SU-DHL-6 (cell line): ENCODE results near the gene PLK5.

ENCODE experiments used
- H2AFZ ChIP-seq: fragments of 200-600 bp; sonication (generic); 2 replicates; pipeline ENCODE4 v1.6.1; 2014; ENCODE audit warnings: low read depth, mild to moderate bottlenecking, moderate library complexity, mixed read lengths, antibody characterized with exemption, low read length; ENCODE audit not compliant: severe bottlenecking
- H3F3A ChIP-seq: fragments of 200-600 bp; shearing (Covaris generic); 2 replicates; pipeline ENCODE4 v1.6.0; 2016; ENCODE audit warnings: antibody characterized with exemption, mild to moderate bottlenecking; ENCODE audit not compliant: insufficient read depth
- H3K27ac ChIP-seq: fragments of 200-600 bp; sonication (generic); 2 replicates; pipeline ENCODE4 v1.5.1; 2016; ENCODE audit warnings: low read depth, mild to moderate bottlenecking, low read length, moderate library complexity, mixed read lengths
- H3K27me3 ChIP-seq: fragments of 200-600 bp; sonication (generic), shearing (Covaris generic); 2 replicates; pipeline ENCODE4 v1.6.0; 2014; ENCODE audit warnings: mild to moderate bottlenecking, low read length
- H3K36me3 ChIP-seq: fragments of 200-600 bp; sonication (generic); 2 replicates; pipeline ENCODE4 v1.6.1; 2014; ENCODE audit warnings: mild to moderate bottlenecking, low read length, mixed read lengths
- H3K4me2 ChIP-seq: fragments of 300-600, 200-600 bp; shearing (Covaris generic), sonication (generic); 2 replicates; pipeline ENCODE4 v1.6.0; 2014; ENCODE audit warnings: low read length, low read depth, mild to moderate bottlenecking; ENCODE audit not compliant: poor library complexity, severe bottlenecking
- H3K4me3 ChIP-seq: fragments of 200-600 bp; sonication (generic); 2 replicates; pipeline ENCODE4 v1.5.1; 2014; ENCODE audit warnings: antibody characterized with exemption, low read length, mild to moderate bottlenecking, mixed read lengths; ENCODE audit not compliant: insufficient read depth, poor library complexity, severe bottlenecking
- H3K79me2 ChIP-seq: fragments of 200-600 bp; sonication (generic); 2 replicates; pipeline ENCODE4 v1.6.1; 2014; ENCODE audit warnings: mild to moderate bottlenecking, low read length, moderate library complexity; ENCODE audit not compliant: insufficient read depth
- H3K9ac ChIP-seq: fragments of 200-600 bp; sonication (generic); 2 replicates; pipeline ENCODE4 v1.7.0; 2014; ENCODE audit warnings: mild to moderate bottlenecking, low read length
- H3K9me2 ChIP-seq: fragments of 200-600 bp; sonication (generic); replicated peaks from 2 replicates; pipeline ENCODE4 v1.6.1; 2014; ENCODE audit warnings: low read length; ENCODE audit not compliant: insufficient read depth
- H3K9me3 ChIP-seq: fragments of 200-600 bp; sonication (generic); 2 replicates; pipeline ENCODE4 v1.6.1; 2014; ENCODE audit warnings: low read length, mixed read lengths; ENCODE audit not compliant: insufficient read depth
- H4K20me1 ChIP-seq: fragments of 200-600 bp; sonication (generic); 2 replicates; pipeline ENCODE4 v1.6.1; 2014; ENCODE audit warnings: low read depth, mild to moderate bottlenecking, antibody characterized with exemption, low read length, moderate library complexity, mixed read lengths
- EZH2phosphoT487 ChIP-seq: fragments of 200-600 bp; sonication (generic), shearing (Covaris generic); conservative IDR thresholded peaks from 2 replicates; pipeline ENCODE4 v1.6.1; 2018; ENCODE audit warnings: mild to moderate bottlenecking, antibody characterized with exemption, low read length, moderate library complexity, mixed read lengths
- TF ChIP-seq, protein P1 (sequence below): fragments of 200-600 bp; sonication (generic); IDR thresholded peaks from one replicate; pipeline ENCODE4 v1.5.1; 2017; ENCODE audit warnings: antibody characterized with exemption, mild to moderate bottlenecking, low read length, moderate library complexity; ENCODE audit not compliant: insufficient read depth, poor library complexity, severe bottlenecking

Gene PLK5

DNA sequence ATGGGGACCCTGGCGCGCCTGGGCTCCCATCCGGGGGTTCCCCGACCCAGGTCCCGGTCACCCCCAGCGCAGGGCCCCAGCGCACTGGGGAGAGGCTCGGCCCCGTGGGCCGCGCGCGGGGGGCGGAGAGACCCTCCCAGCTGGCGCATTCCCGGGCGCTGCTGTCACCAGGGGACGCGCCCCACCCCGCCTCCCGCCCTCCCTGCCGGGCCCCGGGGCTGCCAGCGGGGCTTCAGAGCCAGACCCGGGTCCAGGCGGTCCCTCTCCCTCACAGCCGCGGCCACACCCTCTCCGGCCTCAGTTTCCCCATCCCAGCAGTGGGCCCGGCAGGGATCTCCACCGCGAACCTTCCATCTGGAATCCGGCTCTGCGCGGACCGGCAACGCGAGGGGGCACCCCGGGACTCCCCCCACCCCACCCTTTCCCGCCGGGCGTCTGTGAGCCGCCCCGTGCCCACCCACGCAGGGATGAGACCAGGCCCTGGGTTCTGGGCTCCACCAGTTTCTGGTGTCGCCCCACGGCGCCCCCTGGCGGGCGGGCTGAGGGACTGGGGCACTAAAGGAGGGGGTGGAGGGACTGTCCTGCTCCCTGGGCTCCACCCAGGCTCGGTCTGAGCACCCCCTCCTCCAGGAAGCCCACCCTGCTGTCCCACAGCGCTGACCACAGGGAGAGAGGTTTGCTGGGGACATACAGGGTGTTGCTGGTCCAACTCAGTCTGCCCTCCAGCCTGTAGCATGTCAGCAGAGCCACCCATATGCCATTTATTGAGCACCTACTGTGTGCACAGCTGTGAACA is 10.2 kb upstream of the PLK5 start:
- H3K9me3 ChIP-seq, result no peaks in the 10 kb centered on the region
- no peaks in the 10 kb centered on the region for H3K79me2 ChIP-seq
- no peaks in the 10 kb centered on the region for H3F3A ChIP-seq
- no peak overlapping the region for H3K9ac ChIP-seq
- no peaks in the 10 kb centered on the region for H3K27me3 ChIP-seq
- peak overlapping the region; percentile 18 for H3K4me2 ChIP-seq
- no peaks in the 10 kb centered on the region for H3K9me2 ChIP-seq
- H3K27ac ChIP-seq, result no peak overlapping the region
- H4K20me1 ChIP-seq, result no peaks in the 10 kb centered on the region
- no peak for TF ChIP-seq EZH2phosphoT487
- TF ChIP-seq, protein P1, sequence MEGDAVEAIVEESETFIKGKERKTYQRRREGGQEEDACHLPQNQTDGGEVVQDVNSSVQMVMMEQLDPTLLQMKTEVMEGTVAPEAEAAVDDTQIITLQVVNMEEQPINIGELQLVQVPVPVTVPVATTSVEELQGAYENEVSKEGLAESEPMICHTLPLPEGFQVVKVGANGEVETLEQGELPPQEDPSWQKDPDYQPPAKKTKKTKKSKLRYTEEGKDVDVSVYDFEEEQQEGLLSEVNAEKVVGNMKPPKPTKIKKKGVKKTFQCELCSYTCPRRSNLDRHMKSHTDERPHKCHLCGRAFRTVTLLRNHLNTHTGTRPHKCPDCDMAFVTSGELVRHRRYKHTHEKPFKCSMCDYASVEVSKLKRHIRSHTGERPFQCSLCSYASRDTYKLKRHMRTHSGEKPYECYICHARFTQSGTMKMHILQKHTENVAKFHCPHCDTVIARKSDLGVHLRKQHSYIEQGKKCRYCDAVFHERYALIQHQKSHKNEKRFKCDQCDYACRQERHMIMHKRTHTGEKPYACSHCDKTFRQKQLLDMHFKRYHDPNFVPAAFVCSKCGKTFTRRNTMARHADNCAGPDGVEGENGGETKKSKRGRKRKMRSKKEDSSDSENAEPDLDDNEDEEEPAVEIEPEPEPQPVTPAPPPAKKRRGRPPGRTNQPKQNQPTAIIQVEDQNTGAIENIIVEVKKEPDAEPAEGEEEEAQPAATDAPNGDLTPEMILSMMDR, result peak; percentile 37
- H2AFZ ChIP-seq, result no peak overlapping the region
- no peak overlapping the region for H3K4me3 ChIP-seq
- H3K36me3 ChIP-seq, result no peaks in the 10 kb centered on the region

DNA sequence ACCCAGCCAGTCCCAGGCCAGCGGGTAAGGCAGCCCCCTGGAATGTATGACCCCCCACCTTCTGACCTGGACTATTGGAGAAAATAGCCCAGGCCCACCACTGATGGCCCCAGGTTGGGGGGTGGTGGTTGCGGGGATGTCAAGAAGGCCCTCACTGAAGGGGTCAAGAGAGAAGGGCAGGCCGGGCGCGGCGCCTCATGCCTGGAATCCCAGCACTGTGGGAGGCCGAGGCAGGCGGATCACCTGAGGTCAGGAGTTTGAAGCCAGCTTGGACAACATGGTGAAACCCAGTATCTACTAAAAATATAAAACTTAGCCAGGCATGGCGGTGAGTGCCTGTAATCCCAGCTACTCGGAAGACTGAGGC is 9.6 kb upstream of the PLK5 start:
- TF ChIP-seq EZH2phosphoT487, result no peak
- TF ChIP-seq, protein P1, result no peak
- Histone ChIP-seq H3K27me3 (no peaks in the 10 kb centered on the region), H3K36me3 (no peaks in the 10 kb centered on the region), H3K4me3 (no peak overlapping the region), H3F3A (no peaks in the 10 kb centered on the region), H3K9me3 (no peaks in the 10 kb centered on the region), H3K9me2 (no peaks in the 10 kb centered on the region), H3K9ac (no peak overlapping the region), H3K4me2 (no peak overlapping the region), H4K20me1 (no peaks in the 10 kb centered on the region), H3K79me2 (no peaks in the 10 kb centered on the region), H2AFZ (no peak overlapping the region), H3K27ac (no peak overlapping the region)

DNA sequence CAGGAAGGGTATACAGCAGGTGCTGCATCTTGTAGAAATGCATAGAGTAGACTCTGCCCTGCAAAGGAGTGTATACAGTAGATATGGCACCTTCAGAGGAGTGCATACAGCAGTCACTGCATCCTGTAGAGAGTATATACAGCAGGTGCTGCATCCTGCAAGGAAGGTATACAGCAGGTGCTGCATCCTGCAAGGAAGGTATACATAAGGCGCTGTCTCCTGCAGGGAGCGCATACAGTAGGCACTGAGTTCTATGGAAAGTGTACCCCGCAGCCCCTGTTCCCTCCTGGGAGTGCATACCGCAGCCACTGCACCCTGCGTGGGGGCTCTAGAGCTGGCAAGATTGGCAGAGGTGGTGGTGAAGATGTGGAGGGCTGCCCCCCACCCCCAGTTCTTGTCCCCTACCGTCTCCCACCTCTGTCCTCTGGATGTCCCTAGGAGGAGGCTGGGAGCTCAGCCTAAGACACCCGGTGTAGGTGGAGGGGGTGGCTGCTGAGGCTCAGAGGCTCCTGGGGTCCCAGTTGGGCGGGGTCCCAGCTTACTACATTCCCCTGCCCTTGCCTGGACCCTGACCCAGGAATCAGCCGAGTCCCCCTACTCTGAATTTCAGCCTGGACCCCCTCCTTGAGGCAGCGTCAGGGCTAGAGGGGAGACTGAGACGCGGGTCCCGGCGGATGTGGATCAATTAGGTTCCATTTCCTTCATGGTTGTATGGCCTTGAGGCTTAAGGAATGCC is 8.7 kb upstream of the PLK5 start:
- H3K9ac ChIP-seq, result no peak overlapping the region
- H3K27me3 ChIP-seq, result no peaks in the 10 kb centered on the region
- H3K9me2 ChIP-seq, result no peaks in the 10 kb centered on the region

More for the DNA sequence above, 8.7 kb upstream of the PLK5 start:
- H3K4me3 ChIP-seq, result no peak overlapping the region
- no peaks in the 10 kb centered on the region for H4K20me1 ChIP-seq
- H3K9me3 ChIP-seq, result no peaks in the 10 kb centered on the region
- no peaks in the 10 kb centered on the region for H3K79me2 ChIP-seq
- TF ChIP-seq EZH2phosphoT487, result no peak
- TF ChIP-seq, protein P1, result no peak
- H3F3A ChIP-seq, result no peaks in the 10 kb centered on the region
- no peak overlapping the region for H2AFZ ChIP-seq
- H3K4me2 ChIP-seq, result no peak overlapping the region
- H3K36me3 ChIP-seq, result no peaks in the 10 kb centered on the region
- H3K27ac ChIP-seq, result no peak overlapping the region
